Measurements from ENCODE around the gene UPK3BL2.
"Not testable (repeated sequence)": the region's sequence is repeated elsewhere in the genome, so short reads cannot be mapped to it uniquely, and the experiment has no call there.

Gene UPK3BL2

GRCh38 chr7:102543596-102543995 lies at the start of gene UPK3BL2:
Gene UPK3BL2 (minus strand): TSS chr7:102543696. CDS start chr7:102543636, 60 bp downstream.
- H3K4me3 ChIP-seq (ENCODE audit: low read length) = not testable (repeated sequence)

GRCh38 chr7:102592477-102593019 lies 49.1 kb upstream of the UPK3BL2 start:
- not testable (repeated sequence) for H3K4me3 ChIP-seq (ENCODE audit: low read length); DNase-seq (ENCODE audit: low read depth)

More at GRCh38 chr7:102543596-102543995, at the start of gene UPK3BL2:
- DNase-seq (ENCODE audit: low read depth) = not testable (repeated sequence)

GRCh38 chr7:102589857-102590256 lies 46.4 kb upstream of the UPK3BL2 start:
- not testable (repeated sequence) for H3K4me3 ChIP-seq (ENCODE audit: low read length); DNase-seq (ENCODE audit: low read depth)

- not testable (repeated sequence) for DNase-seq (ENCODE audit: low read depth); H3K4me3 ChIP-seq (ENCODE audit: low read length)
These were observed 40.0 kb upstream of the UPK3BL2 start for GRCh38 chr7:102583495-102583894.

GRCh38 chr7:102581722-102582121 lies 38.2 kb upstream of the UPK3BL2 start:
- H3K4me3 ChIP-seq (ENCODE audit: low read length); DNase-seq (ENCODE audit: low read depth): not testable (repeated sequence)

GRCh38 chr7:102578486-102578885 lies 35.0 kb upstream of the UPK3BL2 start:
- DNase-seq (ENCODE audit: low read depth); H3K4me3 ChIP-seq (ENCODE audit: low read length): not testable (repeated sequence)

GRCh38 chr7:102577315-102578240 lies 34.1 kb upstream of the UPK3BL2 start:
- not testable (repeated sequence) for H3K4me3 ChIP-seq (ENCODE audit: low read length); DNase-seq (ENCODE audit: low read depth)

- DNase-seq (ENCODE audit: low read depth); H3K4me3 ChIP-seq (ENCODE audit: low read length): not testable (repeated sequence)
These were observed 32.9 kb upstream of the UPK3BL2 start for GRCh38 chr7:102576363-102576762.

GRCh38 chr7:102574607-102575006 lies 31.1 kb upstream of the UPK3BL2 start:
- DNase-seq (ENCODE audit: low read depth); H3K4me3 ChIP-seq (ENCODE audit: low read length): not testable (repeated sequence)

GRCh38 chr7:102572261-102573239 lies 29.1 kb upstream of the UPK3BL2 start, which contains the start of gene POLR2J3:
Gene POLR2J3 (minus strand): TSS chr7:102572583. CDS start chr7:102572521, 62 bp downstream.
- H3K4me3 ChIP-seq (ENCODE audit: low read length) = peak within 1 kb of the TSS; percentile 58
- TF ChIP-seq CTCF (conservative IDR thresholded peaks at IDR 0.05; ENCODE audit: low read depth, low read length) = peak; percentile 13
- DNase-seq (ENCODE audit: low read depth) = not testable (repeated sequence)

- not testable (repeated sequence) for H3K4me3 ChIP-seq (ENCODE audit: low read length); DNase-seq (ENCODE audit: low read depth)
These were observed 25.1 kb upstream of the UPK3BL2 start for GRCh38 chr7:102568620-102569019.

GRCh38 chr7:102550808-102551422 lies 7.4 kb upstream of the UPK3BL2 start, which contains the start of gene SPDYE2:
Gene SPDYE2 (plus strand): TSS chr7:102551226. CDS start chr7:102553256, 2,030 bp downstream.
- H3K4me3 ChIP-seq (ENCODE audit: low read length); DNase-seq (ENCODE audit: low read depth): not testable (repeated sequence)

GRCh38 chr7:102546353-102546752 lies 2.9 kb upstream of the UPK3BL2 start:
- not testable (repeated sequence) for DNase-seq (ENCODE audit: low read depth); H3K4me3 ChIP-seq (ENCODE audit: low read length)

GRCh38 chr7:102545288-102545687 lies 1.8 kb upstream of the UPK3BL2 start:
- DNase-seq (ENCODE audit: low read depth); H3K4me3 ChIP-seq (ENCODE audit: low read length): not testable (repeated sequence)

- H3K4me3 ChIP-seq (ENCODE audit: low read length); DNase-seq (ENCODE audit: low read depth): not testable (repeated sequence)
These were observed 876 bp upstream of the UPK3BL2 start for GRCh38 chr7:102544372-102544771.

- DNase-seq (ENCODE audit: low read depth) = not testable (repeated sequence)
These were observed 725 bp downstream of the UPK3BL2 start for GRCh38 chr7:102542771-102543170.

GRCh38 chr7:102542083-102542482 lies 1.4 kb downstream of the UPK3BL2 start:
- H3K4me3 ChIP-seq (ENCODE audit: low read length); DNase-seq (ENCODE audit: low read depth): not testable (repeated sequence)

More at GRCh38 chr7:102542771-102543170, 725 bp downstream of the UPK3BL2 start:
- H3K4me3 ChIP-seq (ENCODE audit: low read length) = not testable (repeated sequence)
